A673 (cell line): Measurements from ENCODE around the gene BNC2. TPM values are rescaled to one million over a fixed set of nuclear protein-coding genes. Genes with fewer than 3 reads are reported as not detected.

Source experiments
- BruUV-seq: library from RNA; stranded (reverse); fragments of 400-500 nt; replicated peaks from 2 replicates; lab custom pipeline; 2021; lab: Mats Ljungman, UMichigan
- CTCF ChIA-PET: fragments of 300-600 bp; sonication (Branson Sonifier 250); formaldehyde crosslinking; loops from one replicate; lab custom pipeline; 2022; ENCODE audit warnings: antibody characterized with exemption; lab: Charles Lee
- POLR2A ChIA-PET: fragments of 300-600 bp; sonication (Branson Sonifier 250); formaldehyde crosslinking; loops from one replicate; lab custom pipeline; 2022; ENCODE audit warnings: antibody characterized with exemption; ENCODE audit not compliant: low non-redundant PET; lab: Charles Lee
- DNase-seq: peaks from one replicate; pipeline ENCODE4 v3.0.0-alpha.2; 2015; ENCODE audit warnings: low spot score
- H3K27ac ChIP-seq: fragments of 200-600 bp; sonication (generic); 2 replicates; pipeline ENCODE4 v1.5.1; 2016; ENCODE audit warnings: mixed run types, low read depth, mild to moderate bottlenecking, mixed read lengths, antibody characterized with exemption, low read length; ENCODE audit not compliant: poor library complexity, severe bottlenecking
- H3K27me3 ChIP-seq: fragments of 200-600 bp; sonication (generic); replicated peaks from 2 replicates; pipeline ENCODE4 v1.6.1; 2017; ENCODE audit warnings: mixed run types, low read depth, mild to moderate bottlenecking, mixed read lengths, antibody characterized with exemption, low read length; ENCODE audit not compliant: insufficient read depth, poor library complexity
- H3K36me3 ChIP-seq: fragments of 200-600 bp; sonication (generic); 2 replicates; pipeline ENCODE4 v1.6.1; 2016; ENCODE audit warnings: mixed run types, mild to moderate bottlenecking, mixed read lengths, antibody characterized with exemption, low read length; ENCODE audit not compliant: insufficient read depth, poor library complexity, severe bottlenecking
- H3K4me1 ChIP-seq: fragments of 200-600 bp; sonication (generic); 2 replicates; pipeline ENCODE4 v1.6.1; 2017; ENCODE audit warnings: mixed run types, mild to moderate bottlenecking, mixed read lengths, antibody characterized with exemption, low read length; ENCODE audit not compliant: insufficient read depth, poor library complexity, severe bottlenecking
- H3K4me3 ChIP-seq: fragments of 200-600 bp; sonication (generic); 2 replicates; pipeline ENCODE4 v1.5.1; 2016; ENCODE audit warnings: low read depth, mixed run types, mild to moderate bottlenecking, mixed read lengths, low read length; ENCODE audit not compliant: poor library complexity, severe bottlenecking
- H3K9me3 ChIP-seq: fragments of 200-600 bp; sonication (generic); 2 replicates; pipeline ENCODE4 v1.6.1; 2016; ENCODE audit warnings: mixed run types, low read depth, mild to moderate bottlenecking, mixed read lengths, antibody characterized with exemption, low read length; ENCODE audit not compliant: poor library complexity, severe bottlenecking
- EZH2 ChIP-seq: fragments of 200-600 bp; sonication (generic); IDR thresholded peaks from 2 replicates; pipeline ENCODE4 v1.6.1; 2017; ENCODE audit warnings: borderline replicate concordance, low read depth, mild to moderate bottlenecking, mixed read lengths, antibody characterized with exemption, low read length; ENCODE audit not compliant: poor library complexity, severe bottlenecking
- intact Hi-C: fragments of 100-400 bp; cut with micrococcal nuclease; formaldehyde crosslinking; loops from one replicate; pipeline ENCODE4 v1.10.0; 2022; ENCODE audit not compliant: unreplicated experiment
- total RNA-seq: library from RNA; stranded (reverse); gene quantifications from 2 replicates; pipeline ENCODE4 v1.2.3, GENCODE V29; 2021
- TF ChIP-seq, protein P1 (sequence below): fragments of 300-800, 200-600 bp; sonication (generic); conservative IDR thresholded peaks from 2 replicates; pipeline ENCODE4 v1.5.1; 2017; ENCODE audit warnings: low read depth, mild to moderate bottlenecking, antibody characterized with exemption, low read length, moderate library complexity, mixed read lengths

The BNC2 gene
- total RNA-seq, 1 experiment from 2014 or later = 0.45 TPM

DNA sequence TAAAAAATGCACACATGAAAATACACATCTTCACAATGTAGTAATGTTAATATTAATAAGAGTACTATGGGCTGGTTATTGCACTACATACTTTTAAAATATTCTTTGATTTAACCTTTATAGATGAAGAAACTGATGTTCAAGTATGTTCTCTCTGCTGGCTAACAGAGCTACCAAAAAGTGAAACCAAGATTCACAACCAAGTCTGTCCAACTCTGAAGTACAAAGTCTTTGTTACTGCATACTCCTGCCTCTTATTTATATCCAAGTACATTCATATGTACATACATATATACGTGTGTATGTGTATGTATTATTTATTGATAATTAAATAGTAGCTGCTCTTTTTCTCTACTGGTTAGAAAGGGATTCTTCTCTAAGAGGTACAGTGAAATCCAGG lies 325.6 kb downstream of the BNC2 start:
- no peaks in the 10 kb centered on the region for H3K36me3 ChIP-seq
- CTCF ChIA-PET = no interaction called here

DNA sequence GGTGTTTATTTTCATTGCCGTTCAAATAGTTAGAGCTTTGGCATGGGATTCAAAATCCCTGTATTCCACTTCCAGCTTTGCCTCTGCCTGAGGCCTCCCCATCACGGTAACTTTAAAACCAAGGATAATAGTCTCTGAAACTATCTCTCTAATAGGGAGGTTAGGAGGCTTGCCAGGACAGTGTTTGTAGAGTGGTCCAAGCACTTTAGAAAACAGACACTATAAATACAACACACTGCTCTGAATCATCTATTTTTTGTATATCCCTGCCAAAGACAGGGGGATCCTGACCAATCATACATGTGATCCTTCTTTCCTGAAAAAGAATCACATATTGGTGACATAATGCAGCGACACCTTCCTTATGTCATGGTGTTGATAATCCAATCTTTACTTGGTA lies 326.8 kb downstream of the BNC2 start:
- POLR2A ChIA-PET = no interaction called here
- H3K27ac ChIP-seq = no peak overlapping the region
- no TSS peak for BruUV-seq

More for the DNA sequence above, 325.6 kb downstream of the BNC2 start:
- Histone ChIP-seq H3K27ac (no peak overlapping the region), H3K9me3 (no peaks in the 10 kb centered on the region), H3K4me3 (no peak overlapping the region), H3K27me3 (no peaks in the 10 kb centered on the region), H3K4me1 (no peaks in the 10 kb centered on the region)
- DNase-seq = no peak
- BruUV-seq = no TSS peak
- intact Hi-C loops = no loop called here
- TF ChIP-seq, protein P1, sequence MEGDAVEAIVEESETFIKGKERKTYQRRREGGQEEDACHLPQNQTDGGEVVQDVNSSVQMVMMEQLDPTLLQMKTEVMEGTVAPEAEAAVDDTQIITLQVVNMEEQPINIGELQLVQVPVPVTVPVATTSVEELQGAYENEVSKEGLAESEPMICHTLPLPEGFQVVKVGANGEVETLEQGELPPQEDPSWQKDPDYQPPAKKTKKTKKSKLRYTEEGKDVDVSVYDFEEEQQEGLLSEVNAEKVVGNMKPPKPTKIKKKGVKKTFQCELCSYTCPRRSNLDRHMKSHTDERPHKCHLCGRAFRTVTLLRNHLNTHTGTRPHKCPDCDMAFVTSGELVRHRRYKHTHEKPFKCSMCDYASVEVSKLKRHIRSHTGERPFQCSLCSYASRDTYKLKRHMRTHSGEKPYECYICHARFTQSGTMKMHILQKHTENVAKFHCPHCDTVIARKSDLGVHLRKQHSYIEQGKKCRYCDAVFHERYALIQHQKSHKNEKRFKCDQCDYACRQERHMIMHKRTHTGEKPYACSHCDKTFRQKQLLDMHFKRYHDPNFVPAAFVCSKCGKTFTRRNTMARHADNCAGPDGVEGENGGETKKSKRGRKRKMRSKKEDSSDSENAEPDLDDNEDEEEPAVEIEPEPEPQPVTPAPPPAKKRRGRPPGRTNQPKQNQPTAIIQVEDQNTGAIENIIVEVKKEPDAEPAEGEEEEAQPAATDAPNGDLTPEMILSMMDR = no peak
- TF ChIP-seq EZH2 = no peak
- POLR2A ChIA-PET = no interaction called here

DNA sequence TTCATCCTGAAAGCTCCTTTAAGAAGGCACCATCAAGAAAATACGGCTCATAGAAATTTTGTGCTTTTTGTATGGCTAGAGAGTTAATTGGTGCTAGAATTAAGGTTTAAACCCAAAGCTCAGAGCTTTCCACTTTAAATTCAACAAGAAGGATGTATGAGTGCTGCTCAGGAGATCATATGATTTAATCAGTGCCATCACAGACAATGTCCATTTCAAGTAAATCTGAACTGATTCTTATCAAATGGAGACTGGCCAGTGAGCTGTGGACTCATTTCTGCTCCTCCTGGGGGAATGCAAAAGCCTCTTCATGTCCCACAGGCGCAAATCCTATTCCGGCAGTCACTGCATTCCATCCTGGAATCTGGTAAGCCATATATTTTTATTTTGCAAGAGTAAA lies 327.2 kb downstream of the BNC2 start:
- ChIA-PET POLR2A (interaction anchor here (0.7 kb wide), 1 partner anchor 9 kb away, joined by 3 read pairs; no protein-coding TSS in a partner anchor), CTCF (no interaction called here)
- H3K36me3 ChIP-seq = no peaks in the 10 kb centered on the region
- no peaks in the 10 kb centered on the region for H3K27me3 ChIP-seq
- no peaks in the 10 kb centered on the region for H3K4me1 ChIP-seq
- TF ChIP-seq EZH2 = no peak
- TF ChIP-seq, protein P1 = no peak
- no TSS peak for BruUV-seq
- H3K4me3 ChIP-seq = no peak overlapping the region
- no peaks in the 10 kb centered on the region for H3K9me3 ChIP-seq
- H3K27ac ChIP-seq = no peak overlapping the region
- intact Hi-C loops = no loop called here
- no peak for DNase-seq

More for the DNA sequence above, 326.8 kb downstream of the BNC2 start:
- no peak for DNase-seq
- no peaks in the 10 kb centered on the region for H3K4me1 ChIP-seq
- H3K4me3 ChIP-seq = no peak overlapping the region
- intact Hi-C loops = no loop called here
- no peaks in the 10 kb centered on the region for H3K36me3 ChIP-seq
- TF ChIP-seq, protein P1 = no peak
- no peak for TF ChIP-seq EZH2
- CTCF ChIA-PET = no interaction called here
- H3K27me3 ChIP-seq = no peaks in the 10 kb centered on the region
- no peaks in the 10 kb centered on the region for H3K9me3 ChIP-seq
